BLaER1 (cell line): ENCODE data around the gene TRAM2.

ENCODE experiments used
- H3K27ac ChIP-seq: shearing (Covaris generic); formaldehyde crosslinking; 2 replicates; pipeline ENCODE4 v1.8.1; 2022
- H3K27me3 ChIP-seq: shearing (Covaris generic); formaldehyde crosslinking; 2 replicates; pipeline ENCODE4 v1.8.1; 2022
- H3K36me3 ChIP-seq: shearing (Covaris generic); formaldehyde crosslinking; 2 replicates; pipeline ENCODE4 v1.8.1; 2022
- H3K4me1 ChIP-seq: shearing (Covaris generic); formaldehyde crosslinking; 2 replicates; pipeline ENCODE4 v1.8.1; 2022
- H3K4me2 ChIP-seq: shearing (Covaris generic); formaldehyde crosslinking; 2 replicates; pipeline ENCODE4 v1.8.1; 2022
- H3K4me3 ChIP-seq: shearing (Covaris generic); formaldehyde crosslinking; 2 replicates; pipeline ENCODE4 v1.8.1; 2022
- H3K9ac ChIP-seq: shearing (Covaris generic); formaldehyde crosslinking; 2 replicates; pipeline ENCODE4 v1.8.1; 2022
- H3K9me3 ChIP-seq: shearing (Covaris generic); formaldehyde crosslinking; 2 replicates; pipeline ENCODE4 v1.8.1; 2022
- H4K20me1 ChIP-seq: shearing (Covaris generic); formaldehyde crosslinking; 2 replicates; pipeline ENCODE4 v1.8.1; 2022
- Cebpa-rat ChIP-seq: shearing (Covaris generic); IDR thresholded peaks from 2 replicates; pipeline ENCODE4 v1.8.1; 2022

The TRAM2 gene

DNA sequence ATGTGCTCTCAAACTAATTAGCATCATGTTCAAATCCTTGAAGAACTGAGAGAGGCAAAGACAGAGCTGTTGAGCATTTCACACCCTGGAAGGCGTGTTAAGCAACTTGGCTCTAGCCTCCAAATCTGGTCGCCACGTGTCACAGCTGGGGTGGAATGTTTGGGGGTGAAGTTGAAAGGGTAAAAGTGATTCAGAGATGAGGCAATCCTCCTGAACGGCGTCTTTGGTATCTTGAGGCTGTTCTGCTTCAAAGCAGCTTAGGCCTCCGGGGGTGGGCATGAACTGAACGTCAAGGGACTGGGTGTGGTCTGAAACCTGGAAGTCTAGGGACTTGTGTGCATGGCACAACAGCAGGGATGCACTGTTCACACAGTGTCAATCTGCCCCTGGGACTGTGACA is 62.3 kb downstream of the TRAM2 start:
- Histone ChIP-seq H3K4me1 (peaks cover 45% of the 10 kb centered on the region), H4K20me1 (peaks cover 21% of the 10 kb centered on the region; the same call in 1 of the 2 replicates), H3K27ac (peak overlapping the region; percentile 1; the same call in 1 of the 2 replicates), H3K36me3 (peaks cover 95% of the 10 kb centered on the region), H3K4me2 (no peak overlapping the region), H3K9ac (no peak overlapping the region), H3K4me3 (no peak overlapping the region), H3K9me3 (no peaks in the 10 kb centered on the region), H3K27me3 (no peaks in the 10 kb centered on the region)
- TF ChIP-seq Cebpa-rat: no peak

DNA sequence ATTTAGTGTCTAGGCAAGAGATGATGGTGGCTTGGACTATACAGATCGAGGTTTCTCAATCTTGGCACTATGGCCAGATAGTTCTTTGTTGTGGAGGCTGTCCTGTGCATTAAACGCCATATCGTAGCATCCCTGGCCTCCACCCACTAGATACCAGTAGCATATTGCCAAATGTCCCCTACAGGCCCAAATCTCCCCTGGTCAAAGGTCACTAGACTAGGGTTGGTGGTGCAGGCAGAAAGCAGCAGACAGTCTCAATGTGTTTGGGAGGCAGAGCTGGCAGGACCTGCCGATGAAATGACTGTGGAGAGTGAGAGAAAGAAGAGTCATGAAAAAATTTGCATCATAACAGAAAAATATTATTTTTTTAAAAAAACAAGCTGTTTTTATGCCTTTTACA is 63.0 kb downstream of the TRAM2 start:
- Histone ChIP-seq H3K9ac (no peak overlapping the region), H4K20me1 (peaks cover 19% of the 10 kb centered on the region; the same call in 1 of the 2 replicates), H3K9me3 (no peaks in the 10 kb centered on the region), H3K4me3 (no peak overlapping the region), H3K4me1 (peaks cover 51% of the 10 kb centered on the region), H3K27ac (peak overlapping the region; percentile 1; the same call in 1 of the 2 replicates), H3K36me3 (peaks cover 92% of the 10 kb centered on the region), H3K27me3 (no peaks in the 10 kb centered on the region), H3K4me2 (no peak overlapping the region)
- no peak for TF ChIP-seq Cebpa-rat

DNA sequence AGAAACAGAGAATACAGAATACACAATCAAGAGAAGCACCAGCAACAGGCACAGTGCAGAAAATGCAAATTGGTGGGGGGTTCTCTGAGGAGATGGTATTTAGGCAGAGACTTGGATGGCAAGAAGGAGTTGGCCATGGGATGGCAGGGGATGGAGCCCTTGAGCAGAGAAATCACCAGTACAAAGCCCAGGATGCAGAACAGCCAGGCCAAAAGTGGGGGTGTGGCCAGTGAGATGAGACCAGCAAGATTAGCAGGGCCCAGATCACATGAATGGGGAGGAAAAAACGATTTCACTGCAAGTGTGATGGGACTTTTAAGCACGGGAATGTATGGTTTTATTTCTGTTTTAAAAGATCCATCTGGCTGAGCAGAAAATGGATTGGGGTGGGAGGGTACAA is 63.4 kb downstream of the TRAM2 start:
- H3K27me3 ChIP-seq: no peaks in the 10 kb centered on the region
- H3K4me2 ChIP-seq: no peak overlapping the region
- H3K36me3 ChIP-seq: peaks cover 92% of the 10 kb centered on the region
- H3K4me3 ChIP-seq: no peak overlapping the region
- no peak for TF ChIP-seq Cebpa-rat
- no peak overlapping the region for H3K27ac ChIP-seq
- no peak overlapping the region for H3K9ac ChIP-seq
- peaks cover 15% of the 10 kb centered on the region; the same call in 1 of the 2 replicates for H4K20me1 ChIP-seq
- H3K4me1 ChIP-seq: peaks cover 55% of the 10 kb centered on the region
- H3K9me3 ChIP-seq: no peaks in the 10 kb centered on the region

DNA sequence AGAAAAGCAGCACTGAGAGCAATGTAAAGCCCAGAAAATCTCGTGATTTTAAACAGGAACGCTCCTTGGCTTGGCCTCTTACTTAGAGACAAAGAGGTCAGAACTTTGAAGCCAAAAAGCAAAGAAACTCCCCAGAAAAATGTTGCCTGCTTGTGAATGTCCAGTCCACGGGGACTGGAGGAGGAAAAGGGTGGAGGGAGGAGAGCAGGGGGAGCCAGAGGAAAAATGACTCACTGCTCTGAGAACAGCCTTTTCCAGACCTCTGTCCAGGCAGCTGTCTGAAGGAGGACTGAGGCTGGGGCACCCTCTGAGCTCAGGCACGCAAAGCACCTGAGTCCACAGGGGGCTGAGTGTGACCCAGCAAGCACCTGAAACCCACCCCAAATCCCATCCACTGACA is 64.7 kb downstream of the TRAM2 start:
- TF ChIP-seq Cebpa-rat: no peak
- peaks cover 92% of the 10 kb centered on the region for H3K36me3 ChIP-seq
- H3K27me3 ChIP-seq: no peaks in the 10 kb centered on the region
- H4K20me1 ChIP-seq: peaks cover 5% of the 10 kb centered on the region; the same call in 1 of the 2 replicates
- H3K9ac ChIP-seq: no peak overlapping the region; the same call in 1 of the 2 replicates
- no peaks in the 10 kb centered on the region for H3K9me3 ChIP-seq
- peak overlapping the region; percentile 56 for H3K27ac ChIP-seq
- H3K4me2 ChIP-seq: no peak overlapping the region
- no peak overlapping the region for H3K4me3 ChIP-seq
- peaks cover 68% of the 10 kb centered on the region for H3K4me1 ChIP-seq

DNA sequence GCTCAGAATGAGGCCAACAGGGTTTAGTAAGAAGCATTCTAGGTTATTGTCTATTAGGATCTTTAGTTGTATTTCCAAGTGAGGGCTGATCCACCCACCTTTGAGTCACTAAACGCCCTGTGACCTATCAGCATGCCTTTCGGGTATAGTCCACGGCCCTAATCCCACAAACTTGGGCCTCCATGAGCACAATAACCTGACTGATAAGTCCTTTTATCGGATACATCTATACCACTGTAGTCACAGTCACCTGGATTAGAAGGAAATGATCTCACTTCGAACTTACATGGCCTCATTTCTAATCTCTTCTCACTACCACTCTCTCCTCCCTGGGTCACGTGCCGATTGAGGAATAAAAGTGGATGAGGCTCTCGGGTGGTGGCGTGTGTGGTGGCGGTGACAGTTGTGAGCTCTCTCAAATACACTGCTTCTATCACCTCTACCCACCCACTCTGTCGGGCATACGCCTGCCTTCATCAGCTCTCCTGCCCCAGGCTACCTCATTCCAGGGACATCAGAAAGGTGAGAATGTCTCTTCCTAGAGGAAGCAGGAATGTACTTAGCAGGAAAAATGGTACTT is 65.2 kb downstream of the TRAM2 start:
- Histone ChIP-seq H4K20me1 (peaks cover 2% of the 10 kb centered on the region; the same call in 1 of the 2 replicates), H3K9ac (no peak overlapping the region; the same call in 1 of the 2 replicates), H3K4me3 (no peak overlapping the region), H3K4me1 (peaks cover 73% of the 10 kb centered on the region), H3K27me3 (no peaks in the 10 kb centered on the region), H3K9me3 (no peaks in the 10 kb centered on the region), H3K36me3 (peaks cover 92% of the 10 kb centered on the region), H3K27ac (peak overlapping the region; percentile 56), H3K4me2 (no peak overlapping the region; the same call in 1 of the 2 replicates)
- no peak for TF ChIP-seq Cebpa-rat

DNA sequence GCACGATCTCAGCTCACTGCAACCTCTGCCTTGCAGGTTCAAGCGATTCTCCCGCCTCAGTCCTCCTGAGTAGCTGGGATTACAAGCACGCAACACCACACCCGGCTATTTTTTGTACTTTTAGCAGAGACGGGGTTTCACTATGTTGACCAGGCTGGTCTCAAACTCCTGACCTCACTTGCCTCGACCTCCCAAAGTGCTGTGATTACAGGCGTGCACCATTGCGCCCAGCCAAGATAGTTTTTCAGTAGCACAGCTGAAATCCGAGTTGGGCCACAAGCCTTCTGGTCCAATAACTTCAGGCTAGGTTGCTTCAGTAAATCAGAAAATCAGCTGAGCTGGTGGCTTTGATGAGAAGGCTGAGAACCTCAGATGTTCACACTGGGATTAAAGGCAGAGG is 65.7 kb downstream of the TRAM2 start:
- Histone ChIP-seq H3K27me3 (no peaks in the 10 kb centered on the region), H3K27ac (no peak overlapping the region), H3K9ac (no peak overlapping the region), H3K4me2 (peak overlapping the region; percentile 78), H3K9me3 (no peaks in the 10 kb centered on the region), H3K36me3 (peaks cover 92% of the 10 kb centered on the region), H3K4me1 (peaks cover 78% of the 10 kb centered on the region), H3K4me3 (no peak overlapping the region), H4K20me1 (no peaks in the 10 kb centered on the region)
- TF ChIP-seq Cebpa-rat: no peak

DNA sequence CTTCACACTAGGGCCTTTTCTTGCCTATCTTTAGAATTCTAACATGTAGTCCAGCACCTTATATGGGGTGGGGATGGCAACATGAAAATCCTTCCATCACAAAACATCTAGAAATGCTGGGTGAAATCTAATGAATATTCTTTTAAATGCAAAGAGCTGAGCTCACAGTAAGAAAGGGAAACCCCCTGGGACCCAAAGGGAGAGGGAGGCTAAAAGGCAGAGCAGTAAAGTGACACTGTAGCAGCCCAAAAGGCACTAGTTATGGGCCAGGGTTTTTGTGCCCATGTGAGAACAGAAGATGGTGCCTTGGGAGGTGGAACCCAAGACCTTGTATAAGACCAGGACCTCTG is 66.7 kb downstream of the TRAM2 start:
- H3K4me2 ChIP-seq: peak overlapping the region; percentile 78
- no peak overlapping the region for H3K9ac ChIP-seq
- no peaks in the 10 kb centered on the region for H4K20me1 ChIP-seq
- H3K4me1 ChIP-seq: peaks cover 88% of the 10 kb centered on the region
- no peaks in the 10 kb centered on the region for H3K9me3 ChIP-seq
- no peak for TF ChIP-seq Cebpa-rat
- H3K27me3 ChIP-seq: no peaks in the 10 kb centered on the region
- H3K4me3 ChIP-seq: no peak overlapping the region
- peak overlapping the region; percentile 32 for H3K27ac ChIP-seq
- peaks cover 92% of the 10 kb centered on the region for H3K36me3 ChIP-seq

GRCh38 chr6:52509281-52510212 is 67.3 kb downstream of the TRAM2 start:
- no peak overlapping the region for H3K4me3 ChIP-seq
- TF ChIP-seq Cebpa-rat: no peak
- no peaks in the 10 kb centered on the region for H3K9me3 ChIP-seq
- H4K20me1 ChIP-seq: no peaks in the 10 kb centered on the region
- no peak overlapping the region for H3K9ac ChIP-seq
- peak overlapping the region; percentile 78 for H3K4me2 ChIP-seq
- H3K27ac ChIP-seq: peak overlapping the region; percentile 32; the same call in 1 of the 2 replicates
- H3K36me3 ChIP-seq: peaks cover 92% of the 10 kb centered on the region
- H3K4me1 ChIP-seq: peaks cover 94% of the 10 kb centered on the region
- H3K27me3 ChIP-seq: no peaks in the 10 kb centered on the region

- H3K4me3 ChIP-seq: no peak overlapping the region
- no peak overlapping the region for H3K9ac ChIP-seq
- H3K27me3 ChIP-seq: no peaks in the 10 kb centered on the region
- peak overlapping the region; percentile 32; the same call in 1 of the 2 replicates for H3K27ac ChIP-seq
- no peak for TF ChIP-seq Cebpa-rat
- H3K4me1 ChIP-seq: peaks cover 100% of the 10 kb centered on the region
- H4K20me1 ChIP-seq: no peaks in the 10 kb centered on the region
- peaks cover 85% of the 10 kb centered on the region for H3K36me3 ChIP-seq
- H3K4me2 ChIP-seq: peak overlapping the region; percentile 78; the same call in 1 of the 2 replicates
- H3K9me3 ChIP-seq: no peaks in the 10 kb centered on the region
These were observed 68.6 kb downstream of the TRAM2 start for GRCh38 chr6:52508261-52508739.
